Stimulated activated effector memory CD8-positive, alpha-beta T cell treated with anti-CD3 and anti-CD28 coated beads, Interleukin-12 subunit alpha, Interleukin-12 subunit beta, amount 100 ng/mL, for 72 hours (primary cell): ENCODE measurements around the gene MYO7B.

Source experiments
- ATAC-seq: fragments of 150-1000 bp; cut with Tn5 transposase; 2 replicates; pipeline ENCODE4 v1.10.0; 2021
- DNase-seq, 2 donors: peaks; one replicate each; pipeline ENCODE4 v3.0.0; 2021 to 2022; ENCODE audit warnings: low spot score in 2 of 2
- H3K27ac Mint-ChIP-seq: one replicate; pipeline ENCODE4 v1.8.0; 2022; ENCODE audit warnings: mild to moderate bottlenecking, mixed read lengths
- H3K36me3 Mint-ChIP-seq: one replicate; pipeline ENCODE4 v1.8.0; 2022; ENCODE audit warnings: mild to moderate bottlenecking, mixed read lengths
- H3K4me1 Mint-ChIP-seq: one replicate; pipeline ENCODE4 v1.8.0; 2022; ENCODE audit warnings: mixed read lengths
- H3K4me3 Mint-ChIP-seq: one replicate; pipeline ENCODE4 v1.8.0; 2022; ENCODE audit warnings: mild to moderate bottlenecking, mixed read lengths
- H3K9me3 Mint-ChIP-seq: one replicate; pipeline ENCODE4 v1.8.0; 2022; ENCODE audit warnings: mixed read lengths

The MYO7B gene

GRCh38 chr2:127609031-127609751 lies 73.7 kb downstream of the MYO7B start:
- Mint-ChIP-seq H3K4me1 (no peaks in the 10 kb centered on the region), H3K36me3 (no peaks in the 10 kb centered on the region)

GRCh38 chr2:127609818-127610217 lies 74.3 kb downstream of the MYO7B start:
- ATAC-seq (no peak), DNase-seq (no peak)
- H3K4me1 Mint-ChIP-seq, result no peaks in the 10 kb centered on the region
- H3K27ac Mint-ChIP-seq, result no peak overlapping the region
- H3K4me3 Mint-ChIP-seq, result no peak overlapping the region
- peaks cover 8% of the 10 kb centered on the region for H3K9me3 Mint-ChIP-seq
- no peaks in the 10 kb centered on the region for H3K36me3 Mint-ChIP-seq

More at GRCh38 chr2:127609031-127609751, 73.7 kb downstream of the MYO7B start:
- DNase-seq (no peak), ATAC-seq (no peak)
- Mint-ChIP-seq H3K4me3 (no peak overlapping the region), H3K27ac (no peak overlapping the region), H3K9me3 (peaks cover 8% of the 10 kb centered on the region)

GRCh38 chr2:127610561-127610960 lies 75.1 kb downstream of the MYO7B start:
- H3K4me1 Mint-ChIP-seq, result no peaks in the 10 kb centered on the region
- no peak for ATAC-seq
- no peak for DNase-seq
- peaks cover 8% of the 10 kb centered on the region for H3K9me3 Mint-ChIP-seq
- no peaks in the 10 kb centered on the region for H3K36me3 Mint-ChIP-seq
- no peak overlapping the region for H3K27ac Mint-ChIP-seq
- H3K4me3 Mint-ChIP-seq, result no peak overlapping the region

- DNase-seq, result no peak
- no peaks in the 10 kb centered on the region for H3K4me1 Mint-ChIP-seq
- no peaks in the 10 kb centered on the region for H3K36me3 Mint-ChIP-seq
- ATAC-seq, result no peak
- no peak overlapping the region for H3K4me3 Mint-ChIP-seq
- peaks cover 8% of the 10 kb centered on the region for H3K9me3 Mint-ChIP-seq
- no peak overlapping the region for H3K27ac Mint-ChIP-seq
Observed at GRCh38 chr2:127611076-127611925, 75.8 kb downstream of the MYO7B start.

GRCh38 chr2:127612111-127612822 lies 76.8 kb downstream of the MYO7B start:
- Mint-ChIP-seq H3K27ac (no peak overlapping the region), H3K4me1 (no peaks in the 10 kb centered on the region), H3K36me3 (no peaks in the 10 kb centered on the region), H3K4me3 (no peak overlapping the region), H3K9me3 (peaks cover 8% of the 10 kb centered on the region)
- ATAC-seq (no peak), DNase-seq (no peak)

GRCh38 chr2:127614246-127614645 lies 78.8 kb downstream of the MYO7B start:
- Mint-ChIP-seq H3K36me3 (no peaks in the 10 kb centered on the region), H3K4me1 (no peaks in the 10 kb centered on the region), H3K4me3 (no peak overlapping the region), H3K27ac (no peak overlapping the region), H3K9me3 (peaks cover 8% of the 10 kb centered on the region)
- DNase-seq (no peak), ATAC-seq (no peak)

GRCh38 chr2:127614731-127615130 lies 79.2 kb downstream of the MYO7B start:
- ATAC-seq (no peak), DNase-seq (no peak)
- H3K36me3 Mint-ChIP-seq, result no peaks in the 10 kb centered on the region
- H3K9me3 Mint-ChIP-seq, result peaks cover 8% of the 10 kb centered on the region
- H3K27ac Mint-ChIP-seq, result no peak overlapping the region
- no peak overlapping the region for H3K4me3 Mint-ChIP-seq
- no peaks in the 10 kb centered on the region for H3K4me1 Mint-ChIP-seq

DNA sequence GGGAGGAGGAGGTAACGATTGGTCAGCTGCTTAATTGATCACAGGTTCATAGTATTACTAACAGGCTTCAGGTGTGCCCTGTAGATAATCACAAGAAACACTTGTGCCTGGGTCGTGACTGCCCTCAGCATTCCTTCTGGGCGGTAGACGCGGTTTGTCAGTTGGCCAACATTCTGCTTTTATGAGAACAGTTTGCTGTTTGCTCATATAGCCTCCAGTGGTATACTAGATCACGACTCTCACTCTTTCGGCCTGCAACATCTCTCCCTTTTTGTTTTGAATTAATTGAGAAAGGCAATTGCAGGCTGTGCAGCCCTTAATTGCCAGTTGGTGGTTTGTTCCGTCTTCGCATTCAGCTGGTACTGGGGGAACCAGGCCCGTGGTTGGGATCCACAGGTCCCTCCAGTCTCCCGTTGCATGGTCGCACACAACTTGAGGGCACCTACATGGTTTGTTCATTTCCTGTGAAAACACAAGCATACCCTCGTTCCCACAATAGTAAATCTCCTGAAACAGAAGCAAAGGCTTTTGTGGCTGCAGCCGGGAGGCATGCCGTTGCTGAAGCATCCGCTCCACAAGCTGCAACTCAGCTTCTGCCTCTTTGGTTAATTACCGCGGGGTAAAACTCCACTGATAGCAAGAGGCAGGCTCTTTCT lies 80.2 kb downstream of the MYO7B start:
- Mint-ChIP-seq H3K4me1 (no peaks in the 10 kb centered on the region), H3K4me3 (no peak overlapping the region), H3K9me3 (peaks cover 8% of the 10 kb centered on the region), H3K36me3 (no peaks in the 10 kb centered on the region), H3K27ac (no peak overlapping the region)
- ATAC-seq (no peak), DNase-seq (no peak)

DNA sequence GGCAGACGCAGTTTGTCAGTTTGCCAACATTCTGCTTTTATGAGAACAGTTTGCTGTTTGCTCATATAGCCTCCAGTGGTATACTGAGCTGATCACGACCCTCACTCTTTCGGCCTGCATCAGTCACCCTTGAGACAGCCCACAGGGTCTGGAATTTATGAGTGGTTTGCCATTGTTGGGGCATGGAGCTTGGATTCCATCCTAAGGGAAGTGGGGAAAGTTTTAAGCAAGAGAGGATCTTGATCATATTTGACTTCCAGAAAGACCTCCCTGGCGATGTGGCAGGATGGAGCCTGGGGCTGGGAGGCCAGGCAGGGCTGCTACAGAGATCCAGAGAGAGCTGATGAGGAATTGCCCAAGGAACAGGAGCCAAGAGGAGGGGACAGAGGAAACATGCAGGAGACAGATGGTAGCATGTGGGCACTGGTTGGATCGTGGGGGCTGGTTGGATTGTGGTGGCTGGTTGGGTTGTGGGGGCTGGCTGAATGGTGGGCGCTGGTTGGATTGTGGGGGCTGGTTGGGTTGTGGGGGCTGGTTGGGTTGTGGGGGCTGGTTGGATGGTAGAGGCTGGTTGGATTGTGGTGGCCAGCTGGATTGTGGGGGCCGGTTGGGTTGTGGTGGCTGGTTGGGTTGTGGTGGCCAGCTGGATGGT lies 83.2 kb downstream of the MYO7B start:
- Mint-ChIP-seq H3K27ac (no peak overlapping the region), H3K4me1 (no peaks in the 10 kb centered on the region)

GRCh38 chr2:127619203-127619590 lies 83.7 kb downstream of the MYO7B start:
- H3K4me3 Mint-ChIP-seq, result no peak overlapping the region
- no peak overlapping the region for H3K27ac Mint-ChIP-seq
- H3K36me3 Mint-ChIP-seq, result no peaks in the 10 kb centered on the region
- H3K4me1 Mint-ChIP-seq, result no peaks in the 10 kb centered on the region
- ATAC-seq (no peak), DNase-seq (no peak)
- H3K9me3 Mint-ChIP-seq, result no peaks in the 10 kb centered on the region

More for the DNA sequence above, 83.2 kb downstream of the MYO7B start:
- DNase-seq, result no peak
- H3K9me3 Mint-ChIP-seq, result no peaks in the 10 kb centered on the region
- no peak overlapping the region for H3K4me3 Mint-ChIP-seq
- ATAC-seq, result no peak
- no peaks in the 10 kb centered on the region for H3K36me3 Mint-ChIP-seq

DNA sequence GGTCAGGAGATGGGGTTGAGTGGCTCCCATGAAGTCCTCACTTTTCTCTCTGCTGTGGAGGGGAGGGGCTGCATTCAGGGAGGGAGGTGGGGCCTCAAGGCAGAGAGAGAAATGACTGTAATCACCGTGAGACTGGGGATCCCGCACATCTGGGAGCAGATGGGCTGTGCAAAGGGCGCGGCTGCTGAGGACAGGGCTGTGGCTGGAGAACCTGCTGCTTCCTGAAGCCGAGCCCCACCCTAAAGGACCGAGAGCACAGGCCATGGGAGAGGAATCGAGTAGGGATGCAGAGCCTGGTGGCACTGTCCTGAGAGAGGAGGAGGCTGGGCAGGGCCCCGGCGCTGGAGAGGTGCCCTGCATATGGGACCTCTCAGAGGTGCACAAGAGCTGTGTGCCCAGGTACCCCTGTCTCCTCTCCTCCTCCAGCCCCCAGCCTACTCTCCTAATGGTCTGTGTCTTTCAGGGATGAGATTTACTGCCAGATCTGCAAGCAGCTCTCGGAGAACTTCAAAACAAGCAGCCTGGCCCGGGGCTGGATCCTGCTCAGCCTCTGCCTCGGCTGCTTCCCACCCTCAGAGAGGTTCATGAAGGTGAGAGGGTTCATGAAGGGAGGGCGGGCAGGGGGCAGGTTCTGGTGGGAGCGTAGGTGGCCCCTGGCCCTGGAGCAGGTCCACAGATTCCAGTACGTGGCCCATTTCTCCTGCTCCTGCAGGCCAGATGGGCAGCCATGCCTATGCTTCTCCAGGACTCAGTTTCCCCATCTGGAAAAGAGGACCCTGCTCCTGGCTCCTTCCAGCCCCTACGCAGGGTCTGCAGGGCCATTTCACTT lies 84.6 kb downstream of the MYO7B start:
- Mint-ChIP-seq H3K9me3 (no peaks in the 10 kb centered on the region), H3K4me3 (no peak overlapping the region), H3K36me3 (no peaks in the 10 kb centered on the region), H3K4me1 (no peaks in the 10 kb centered on the region), H3K27ac (no peak overlapping the region)
- DNase-seq (no peak), ATAC-seq (no peak)

- no peaks in the 10 kb centered on the region for H3K36me3 Mint-ChIP-seq
- H3K27ac Mint-ChIP-seq, result no peak overlapping the region
- DNase-seq (no peak), ATAC-seq (no peak)
- H3K4me1 Mint-ChIP-seq, result no peaks in the 10 kb centered on the region
- H3K4me3 Mint-ChIP-seq, result no peak overlapping the region
- no peaks in the 10 kb centered on the region for H3K9me3 Mint-ChIP-seq
Observed at GRCh38 chr2:127620866-127621265, 85.4 kb downstream of the MYO7B start.

DNA sequence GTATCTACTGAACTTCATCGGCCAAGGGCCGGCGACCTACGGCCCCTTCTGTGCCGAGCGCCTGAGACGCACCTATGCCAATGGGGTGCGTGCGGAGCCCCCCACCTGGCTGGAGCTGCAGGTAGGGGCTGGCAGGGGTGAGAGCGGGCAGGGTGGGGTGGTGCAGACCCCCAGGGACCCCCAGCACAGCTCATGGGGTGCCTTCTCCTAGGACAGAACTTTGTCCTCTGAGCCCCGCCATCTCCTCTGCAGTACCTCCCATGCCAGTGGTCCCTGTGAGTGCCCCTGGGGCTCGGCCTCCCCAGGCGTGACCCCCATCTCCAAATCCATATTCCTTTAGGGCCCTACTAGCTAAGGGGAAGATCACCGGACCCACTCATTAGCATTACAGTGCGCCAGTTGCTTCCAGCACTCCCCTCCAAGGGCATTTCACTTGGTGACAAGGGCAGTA lies 86.5 kb downstream of the MYO7B start:
- Mint-ChIP-seq H3K4me3 (no peak overlapping the region), H3K4me1 (no peaks in the 10 kb centered on the region), H3K9me3 (no peaks in the 10 kb centered on the region), H3K27ac (no peak overlapping the region), H3K36me3 (no peaks in the 10 kb centered on the region)
- no peak for ATAC-seq
- DNase-seq, result no peak
